HepG2 (cell line): ENCODE data around the gene WWC1. TPM values are rescaled to one million over a fixed set of nuclear protein-coding genes. Genes with fewer than 3 reads are reported as not detected.

Experiments
- ELF3 ChIP-seq: IDR thresholded peaks from 2 replicates; pipeline ENCODE4 v1.6.1; 2016; ENCODE audit warnings: missing genetic modification reagents, missing compliant biosample characterization
- IKZF5 ChIP-seq: IDR thresholded peaks from 2 replicates; pipeline ENCODE4 v1.6.1; 2018; ENCODE audit warnings: missing genetic modification reagents, mild to moderate bottlenecking, missing compliant biosample characterization
- KLF16 ChIP-seq, 2 experiments: sonication (generic) in 1 of 2; formaldehyde crosslinking in 1 of 2; IDR thresholded peaks; 2 replicates each; pipeline versions ENCODE4 v1.6.1 to v1.8.0; 2016 to 2023; ENCODE audit warnings: missing genetic modification reagents in 2 of 2, missing compliant biosample characterization in 1 of 2
- NFE2L2 ChIP-seq: fragments of 150-350 bp; IDR thresholded peaks from 2 replicates; pipeline ENCODE4 v1.6.1; 2014; ENCODE audit warnings: low read length
- NKX3-1 ChIP-seq: sonication (generic); formaldehyde crosslinking; IDR thresholded peaks from 2 replicates; pipeline ENCODE4 v1.5.0; 2020; ENCODE audit warnings: missing genetic modification reagents
- NR2F2 ChIP-seq: IDR thresholded peaks from 2 replicates; pipeline ENCODE4 v1.6.1; 2012; ENCODE audit warnings: low read depth, inconsistent platforms, borderline replicate concordance
- SRSF1 ChIP-seq: fragments of 200-400 bp; formaldehyde crosslinking; optimal IDR thresholded peaks from 2 replicates; pipeline ENCODE3; 2017; ENCODE audit warnings: mild to moderate bottlenecking, low read depth, low read length, moderate library complexity
- SYNCRIP ChIP-seq: fragments of 200-400 bp; formaldehyde crosslinking; IDR thresholded peaks from 2 replicates; pipeline ENCODE4 v1.6.1; 2018; ENCODE audit warnings: mild to moderate bottlenecking, low read depth, low read length; ENCODE audit not compliant: insufficient read depth
- TEF ChIP-seq: sonication (generic); formaldehyde crosslinking; IDR thresholded peaks from 2 replicates; pipeline ENCODE4 v1.5.0; 2020; ENCODE audit warnings: missing genetic modification reagents
- ZBTB37 ChIP-seq: sonication (generic); formaldehyde crosslinking; IDR thresholded peaks from 2 replicates; pipeline ENCODE4 v1.4.0; 2020; ENCODE audit warnings: mild to moderate bottlenecking, missing genetic modification reagents
- ZFYVE20 ChIP-seq: sonication (generic); formaldehyde crosslinking; IDR thresholded peaks from 2 replicates; pipeline ENCODE4 v1.8.0; 2023; ENCODE audit warnings: low read depth, mild to moderate bottlenecking, moderate library complexity, missing genetic modification reagents, borderline replicate concordance
- ZNF124 ChIP-seq: sonication (generic); formaldehyde crosslinking; IDR thresholded peaks from 2 replicates; pipeline ENCODE4 v1.4.0; 2020; ENCODE audit warnings: missing genetic modification reagents
- ZNF17 ChIP-seq: sonication (generic); formaldehyde crosslinking; IDR thresholded peaks from 2 replicates; pipeline ENCODE4 v1.5.0; 2020; ENCODE audit warnings: mild to moderate bottlenecking, missing genetic modification reagents
- ZNF512B ChIP-seq: sonication (generic); formaldehyde crosslinking; IDR thresholded peaks from 2 replicates; pipeline ENCODE4 v1.5.1; 2020; ENCODE audit warnings: missing genetic modification reagents, mild to moderate bottlenecking, borderline replicate concordance
- ZNF792 ChIP-seq: IDR thresholded peaks from 2 replicates; pipeline ENCODE4 v1.6.1; 2016
- ZNF879 ChIP-seq: sonication (generic); formaldehyde crosslinking; IDR thresholded peaks from 2 replicates; pipeline ENCODE4 v1.8.1; 2023; ENCODE audit warnings: missing genetic modification reagents
- ZSCAN25 ChIP-seq: sonication (generic); formaldehyde crosslinking; IDR thresholded peaks from 2 replicates; pipeline ENCODE4 v1.8.0; 2022; ENCODE audit warnings: mild to moderate bottlenecking, missing genetic modification reagents
- polyA plus RNA-seq, 8 experiments: library from polyadenylated mRNA; depleted of rRNA in 3 of 8; stranded (reverse) in 7 of 8; unstranded in 1 of 8; fragments of >200 nt; fragmentation: Illumina TruSeq in 4 of 8; extraction: Trizol in 4 of 8; gene quantifications; 2 replicates each; pipeline versions ENCODE4 v1.2.1 to v1.2.3, GENCODE V29; 2011 to 2016; ENCODE audit warnings: low read depth in 4 of 8, missing spikeins in 1 of 8, mixed read lengths in 1 of 8; ENCODE audit not compliant: insufficient read depth in 1 of 8
- total RNA-seq, 5 experiments: library from RNA; depleted of rRNA; stranded (reverse); fragments of >200 nt; fragmentation: Illumina TruSeq; extraction: Trizol; gene quantifications; 2 replicates each; pipeline ENCODE4 v1.2.3, GENCODE V29; 2016; ENCODE audit warnings: low read depth in 1 of 5
- TF ChIP-seq, protein P1 (sequence below): sonication (generic); formaldehyde crosslinking; IDR thresholded peaks from 2 replicates; pipeline ENCODE4 v1.4.0; 2020; ENCODE audit warnings: missing genetic modification reagents
- TF ChIP-seq, protein P2 (sequence below): sonication (generic); formaldehyde crosslinking; IDR thresholded peaks from 2 replicates; pipeline ENCODE4 v1.4.0; 2020; ENCODE audit warnings: missing genetic modification reagents, borderline replicate concordance

The WWC1 gene
- total and polyA plus RNA-seq, 2 of the 13 experiments (the other 11 are each of a cell fraction or from before 2014, with no cell fraction given) = 8.3 to 17.9 TPM

DNA sequence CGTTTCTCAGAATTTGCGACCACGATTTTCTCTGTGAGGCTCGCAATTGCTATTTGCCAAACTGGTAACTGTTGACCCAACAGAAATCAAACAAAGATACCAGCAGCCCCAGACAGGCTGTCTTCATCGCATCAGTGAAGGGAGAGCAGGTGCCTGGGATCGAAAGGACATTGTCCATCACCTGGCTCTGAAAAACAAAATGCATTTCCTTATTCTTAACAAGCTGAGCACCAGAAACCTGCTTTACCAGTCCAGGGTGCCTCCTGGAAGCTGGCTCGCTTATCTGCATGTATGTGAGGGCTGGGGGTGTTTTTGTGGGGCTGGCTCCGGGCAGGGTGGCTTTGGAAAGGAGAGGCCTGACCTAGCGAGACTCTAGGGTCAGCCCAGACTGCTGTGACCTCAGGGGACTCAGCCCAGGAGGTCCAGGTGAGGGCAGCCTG, 24.7 kb downstream of the WWC1 start (continued):
- TF ChIP-seq ZNF512B (CRISPR knock-in tag) (no peak), ZNF792 (CRISPR knock-in tag) (0 out of 2 replicates have a peak, but pooled peaks have one; percentile 36), ELF3 (CRISPR knock-in tag) (peak; percentile 79; the same call in 1 of the 2 replicates), IKZF5 (CRISPR knock-in tag) (no peak), ZSCAN25 (no peak), SRSF1 (no peak), SYNCRIP (no peak), ZNF879 (no peak), NFE2L2 (no peak), ZNF124 (no peak), NKX3-1 (CRISPR knock-in tag) (no peak), NR2F2 (no peak), TEF (CRISPR knock-in tag) (no peak), KLF16 (CRISPR knock-in tag; IDR thresholded peaks at IDR 0.05) (no peak), ZFYVE20 (CRISPR knock-in tag) (no peak), ZBTB37 (no peak), ZNF17 (CRISPR knock-in tag) (no peak)
- TF ChIP-seq, protein P1, sequence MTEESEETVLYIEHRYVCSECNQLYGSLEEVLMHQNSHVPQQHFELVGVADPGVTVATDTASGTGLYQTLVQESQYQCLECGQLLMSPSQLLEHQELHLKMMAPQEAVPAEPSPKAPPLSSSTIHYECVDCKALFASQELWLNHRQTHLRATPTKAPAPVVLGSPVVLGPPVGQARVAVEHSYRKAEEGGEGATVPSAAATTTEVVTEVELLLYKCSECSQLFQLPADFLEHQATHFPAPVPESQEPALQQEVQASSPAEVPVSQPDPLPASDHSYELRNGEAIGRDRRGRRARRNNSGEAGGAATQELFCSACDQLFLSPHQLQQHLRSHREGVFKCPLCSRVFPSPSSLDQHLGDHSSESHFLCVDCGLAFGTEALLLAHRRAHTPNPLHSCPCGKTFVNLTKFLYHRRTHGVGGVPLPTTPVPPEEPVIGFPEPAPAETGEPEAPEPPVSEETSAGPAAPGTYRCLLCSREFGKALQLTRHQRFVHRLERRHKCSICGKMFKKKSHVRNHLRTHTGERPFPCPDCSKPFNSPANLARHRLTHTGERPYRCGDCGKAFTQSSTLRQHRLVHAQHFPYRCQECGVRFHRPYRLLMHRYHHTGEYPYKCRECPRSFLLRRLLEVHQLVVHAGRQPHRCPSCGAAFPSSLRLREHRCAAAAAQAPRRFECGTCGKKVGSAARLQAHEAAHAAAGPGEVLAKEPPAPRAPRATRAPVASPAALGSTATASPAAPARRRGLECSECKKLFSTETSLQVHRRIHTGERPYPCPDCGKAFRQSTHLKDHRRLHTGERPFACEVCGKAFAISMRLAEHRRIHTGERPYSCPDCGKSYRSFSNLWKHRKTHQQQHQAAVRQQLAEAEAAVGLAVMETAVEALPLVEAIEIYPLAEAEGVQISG (CRISPR knock-in tag) = 0 out of 2 replicates have a peak, but pooled peaks have one; percentile 19
- TF ChIP-seq, protein P2, sequence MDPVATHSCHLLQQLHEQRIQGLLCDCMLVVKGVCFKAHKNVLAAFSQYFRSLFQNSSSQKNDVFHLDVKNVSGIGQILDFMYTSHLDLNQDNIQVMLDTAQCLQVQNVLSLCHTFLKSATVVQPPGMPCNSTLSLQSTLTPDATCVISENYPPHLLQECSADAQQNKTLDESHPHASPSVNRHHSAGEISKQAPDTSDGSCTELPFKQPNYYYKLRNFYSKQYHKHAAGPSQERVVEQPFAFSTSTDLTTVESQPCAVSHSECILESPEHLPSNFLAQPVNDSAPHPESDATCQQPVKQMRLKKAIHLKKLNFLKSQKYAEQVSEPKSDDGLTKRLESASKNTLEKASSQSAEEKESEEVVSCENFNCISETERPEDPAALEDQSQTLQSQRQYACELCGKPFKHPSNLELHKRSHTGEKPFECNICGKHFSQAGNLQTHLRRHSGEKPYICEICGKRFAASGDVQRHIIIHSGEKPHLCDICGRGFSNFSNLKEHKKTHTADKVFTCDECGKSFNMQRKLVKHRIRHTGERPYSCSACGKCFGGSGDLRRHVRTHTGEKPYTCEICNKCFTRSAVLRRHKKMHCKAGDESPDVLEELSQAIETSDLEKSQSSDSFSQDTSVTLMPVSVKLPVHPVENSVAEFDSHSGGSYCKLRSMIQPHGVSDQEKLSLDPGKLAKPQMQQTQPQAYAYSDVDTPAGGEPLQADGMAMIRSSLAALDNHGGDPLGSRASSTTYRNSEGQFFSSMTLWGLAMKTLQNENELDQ (CRISPR knock-in tag) = no peak
